Measurements from ENCODE around the gene SYT14. TPM values are rescaled to one million over a fixed set of nuclear protein-coding genes. Genes with fewer than 3 reads are reported as not detected.
A peak's percentile ranks its signal among the peaks of the same experiment; 100 is the strongest.

The SYT14 gene
- total RNA-seq, 4 donors from 2014 or later: 0.04 to 2.8 (median 0.12) TPM; not detected in 1

GRCh38 chr1:210143465-210144062 is 205.5 kb downstream of the SYT14 start:
- intact Hi-C loops (cut with DNase I; ENCODE audit: low total_unique reads): no loop called here
- 36 to 41% methylated on average over 4 of the region's 4 CpGs for WGBS, 2 donors
- H3K4me3 ChIP-seq (ENCODE audit: low read depth, poor library complexity, severe bottlenecking): no peak overlapping the region
- DNase-seq (ENCODE audit: low spot score in 2 of 2): peak; percentile 65 to 91
- TF ChIP-seq CTCF (IDR thresholded peaks at IDR 0.05) (no peak), POLR2A (IDR thresholded peaks at IDR 0.05) (no peak)

- DNase-seq (ENCODE audit: low spot score in 2 of 2): no peak
- intact Hi-C loops (cut with DNase I; ENCODE audit: low total_unique reads): no loop called here
- no peak for TF ChIP-seq POLR2A (IDR thresholded peaks at IDR 0.05)
- no peak for TF ChIP-seq CTCF (IDR thresholded peaks at IDR 0.05)
- WGBS, 2 donors: 65 to 71% methylated on average over 3 of the region's 3 CpGs
- H3K4me3 ChIP-seq (ENCODE audit: low read depth, poor library complexity, severe bottlenecking): no peak overlapping the region
These were observed 206.7 kb downstream of the SYT14 start for GRCh38 chr1:210144736-210145135.

- no peak for TF ChIP-seq CTCF (IDR thresholded peaks at IDR 0.05)
- no peak for TF ChIP-seq POLR2A (IDR thresholded peaks at IDR 0.05)
- 37 to 58% methylated on average over 3 of the region's 3 CpGs for WGBS, 2 donors
These were observed 213.1 kb downstream of the SYT14 start for GRCh38 chr1:210151052-210151672.

GRCh38 chr1:210159211-210159610 is 221.2 kb downstream of the SYT14 start:
- DNase-seq (ENCODE audit: low spot score in 2 of 2): no peak
- TF ChIP-seq CTCF (IDR thresholded peaks at IDR 0.05) (no peak), POLR2A (IDR thresholded peaks at IDR 0.05) (no peak)
- WGBS, 2 donors: 33 to 38% methylated on average over 2 of the region's 2 CpGs
- intact Hi-C loops (cut with DNase I; ENCODE audit: low total_unique reads): no loop called here
- no peak overlapping the region for H3K4me3 ChIP-seq (ENCODE audit: low read depth, poor library complexity, severe bottlenecking)

More at GRCh38 chr1:210151052-210151672, 213.1 kb downstream of the SYT14 start:
- no peak for DNase-seq (ENCODE audit: low spot score in 2 of 2)
- intact Hi-C loops (cut with DNase I; ENCODE audit: low total_unique reads): no loop called here
- no peak overlapping the region for H3K4me3 ChIP-seq (ENCODE audit: low read depth, poor library complexity, severe bottlenecking)

GRCh38 chr1:210170220-210170619 is 232.2 kb downstream of the SYT14 start:
- TF ChIP-seq POLR2A (IDR thresholded peaks at IDR 0.05): no peak
- no peak for TF ChIP-seq CTCF (IDR thresholded peaks at IDR 0.05)
- no peak for DNase-seq (ENCODE audit: low spot score in 2 of 2)
- H3K4me3 ChIP-seq (ENCODE audit: low read depth, poor library complexity, severe bottlenecking): no peak overlapping the region
- WGBS, 2 donors: 90 to 91% methylated on average over 7 of the region's 7 CpGs
- intact Hi-C loops (cut with DNase I; ENCODE audit: low total_unique reads): no loop called here
